ENCODE measurements around the gene CAMK2G.
"Not testable (repeated sequence)": the region's sequence is repeated elsewhere in the genome, so short reads cannot be mapped to it uniquely, and the experiment has no call there.

CAMK2G gene

GRCh38 chr10:73838008-73838567 lies 36.3 kb downstream of the CAMK2G start:
- DNase-seq, result no peak

DNA sequence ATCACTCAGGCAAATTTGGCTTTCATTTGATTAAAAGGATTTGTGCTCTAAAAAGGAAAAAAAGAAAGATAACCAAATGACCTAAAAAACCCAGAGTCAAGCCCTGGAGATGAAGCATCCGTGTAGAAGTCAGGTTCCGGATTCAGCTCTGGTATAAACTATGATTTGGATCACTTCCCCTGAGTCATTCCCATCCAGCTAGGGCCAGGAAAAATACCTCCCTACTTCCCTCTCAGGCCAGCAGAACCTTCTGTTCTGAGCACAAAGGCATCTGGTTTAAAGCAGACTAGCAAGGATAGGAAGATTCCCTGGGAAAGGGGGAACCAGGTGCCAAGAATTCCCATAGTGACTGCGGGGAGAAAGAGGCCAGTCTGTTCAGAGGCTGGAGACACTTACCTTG lies 37.3 kb downstream of the CAMK2G start:
- DNase-seq, result no peak

- no peak for DNase-seq
These were observed 37.9 kb downstream of the CAMK2G start for GRCh38 chr10:73836427-73836980.

GRCh38 chr10:73829090-73829489 lies 45.3 kb downstream of the CAMK2G start:
- DNase-seq, result not testable (repeated sequence)

GRCh38 chr10:73828161-73828560 lies 46.2 kb downstream of the CAMK2G start:
- DNase-seq, result no peak

GRCh38 chr10:73827346-73828089 lies 46.8 kb downstream of the CAMK2G start:
- no peak for DNase-seq

DNA sequence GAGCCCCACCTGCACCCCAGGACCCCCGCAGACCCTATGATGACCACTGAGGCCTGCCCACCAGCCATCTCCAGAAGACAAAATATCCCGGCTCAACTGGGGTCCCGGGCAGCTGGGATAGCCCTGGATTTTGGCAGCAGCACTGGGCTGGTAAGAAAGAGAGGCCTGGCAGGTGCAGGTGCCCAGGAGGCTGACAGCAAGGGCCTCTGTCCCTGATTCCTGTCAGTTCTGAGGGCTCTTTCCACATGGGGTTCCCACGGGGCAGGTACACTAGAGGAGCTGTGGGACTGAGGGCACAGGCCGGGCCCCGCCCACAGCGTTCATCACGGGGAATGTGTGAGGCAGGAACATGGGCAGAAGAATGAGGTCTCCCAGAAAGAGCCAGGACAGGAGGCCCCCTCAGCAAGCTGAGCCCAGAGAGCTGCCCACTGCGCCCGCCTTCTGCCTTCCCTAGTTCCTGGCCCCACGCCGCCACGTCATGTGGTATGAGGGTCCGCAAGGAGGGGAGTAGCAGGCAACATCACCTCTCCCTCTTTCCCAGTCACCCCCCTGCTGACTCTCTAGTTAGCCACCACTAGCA lies 50.1 kb downstream of the CAMK2G start:
- DNase-seq, result no peak

- DNase-seq, result no peak
These were observed 51.0 kb downstream of the CAMK2G start for GRCh38 chr10:73823391-73823790.

DNA sequence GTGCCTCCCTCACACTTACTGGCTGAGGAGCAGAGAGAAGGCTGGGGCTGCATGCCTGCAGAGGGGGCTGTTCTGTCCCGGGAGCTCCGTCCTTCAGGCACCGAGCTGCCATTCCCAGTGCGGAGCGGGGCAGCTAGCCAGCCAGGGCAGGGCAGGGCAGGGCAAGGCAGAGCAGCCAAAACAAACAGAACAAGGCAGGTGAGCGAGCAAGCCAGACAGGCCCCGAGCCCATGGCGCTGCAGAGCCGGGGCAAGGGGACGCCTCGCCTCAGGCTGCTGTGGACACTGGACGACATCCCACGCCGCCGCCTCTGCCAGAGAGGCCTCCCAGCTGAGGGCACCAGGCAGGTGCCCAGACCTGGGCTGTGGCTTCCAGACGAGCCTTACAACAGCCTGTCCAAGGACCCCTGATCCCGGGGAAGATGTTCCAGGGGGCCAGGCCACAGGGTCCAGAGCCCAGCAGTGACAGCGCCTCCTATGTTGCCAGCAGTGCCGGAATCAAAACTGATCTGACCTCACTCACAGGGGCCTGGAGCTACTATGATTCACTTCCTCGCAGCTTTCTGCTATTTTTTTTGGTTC lies 54.8 kb downstream of the CAMK2G start:
- no peak for DNase-seq

DNA sequence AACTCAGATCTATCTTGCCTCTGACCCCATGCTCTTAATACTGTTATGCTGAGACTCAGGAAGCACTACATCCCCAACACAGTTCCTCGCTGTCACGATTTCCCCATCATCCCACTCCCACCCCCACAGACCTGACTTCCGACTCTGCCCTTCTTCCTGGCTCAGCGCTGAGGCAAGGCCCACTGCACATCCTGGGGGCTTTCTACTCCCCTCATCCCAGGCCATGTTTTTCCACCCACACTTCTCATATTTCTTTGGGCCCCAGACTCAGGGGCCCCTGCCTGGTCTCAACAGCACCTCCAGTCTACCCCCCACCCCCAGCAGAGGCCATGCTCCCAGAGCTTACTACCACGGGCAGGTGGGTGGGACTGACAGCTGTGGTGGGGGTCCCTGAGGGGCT lies 55.3 kb downstream of the CAMK2G start:
- no peak for DNase-seq

DNA sequence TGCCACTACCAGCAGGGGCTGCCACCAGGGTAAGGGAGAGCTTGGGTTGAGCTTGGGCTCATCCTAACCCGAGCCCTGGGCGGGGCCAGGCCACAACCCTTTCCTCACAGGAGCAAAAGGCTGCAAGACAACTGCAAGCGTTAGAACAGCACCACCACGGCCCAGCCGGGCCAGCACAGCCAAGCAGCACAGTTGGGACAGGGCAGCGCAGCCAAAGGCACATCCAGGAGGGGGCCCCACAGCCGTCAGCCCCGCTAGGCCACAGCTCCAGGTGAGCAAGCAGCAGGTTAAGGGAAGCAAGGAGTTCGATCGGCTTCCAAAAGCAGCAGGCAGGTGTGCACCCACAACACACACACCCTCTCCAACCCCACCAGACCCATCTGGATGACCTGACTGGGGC lies 56.0 kb downstream of the CAMK2G start:
- no peak for DNase-seq

DNA sequence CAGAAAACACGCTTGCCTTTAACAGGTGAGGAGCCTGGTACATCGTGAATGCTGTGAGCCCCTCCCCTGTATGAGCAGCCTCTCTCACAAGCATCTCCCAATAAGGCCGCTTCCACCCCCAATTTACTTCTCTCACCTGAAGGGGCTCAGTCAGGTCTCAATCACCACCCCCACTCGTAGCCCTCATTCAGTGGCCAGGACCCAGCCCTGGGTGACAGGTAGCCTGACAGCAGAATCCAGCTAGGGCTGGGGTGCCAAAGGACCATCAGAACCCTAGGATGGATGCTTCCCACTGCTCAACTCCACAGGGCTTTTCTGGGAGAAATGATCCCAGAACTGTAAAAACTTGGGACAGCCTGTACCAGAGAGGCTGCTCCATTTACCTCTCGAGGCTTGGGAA lies 56.5 kb downstream of the CAMK2G start:
- no peak for DNase-seq

DNA sequence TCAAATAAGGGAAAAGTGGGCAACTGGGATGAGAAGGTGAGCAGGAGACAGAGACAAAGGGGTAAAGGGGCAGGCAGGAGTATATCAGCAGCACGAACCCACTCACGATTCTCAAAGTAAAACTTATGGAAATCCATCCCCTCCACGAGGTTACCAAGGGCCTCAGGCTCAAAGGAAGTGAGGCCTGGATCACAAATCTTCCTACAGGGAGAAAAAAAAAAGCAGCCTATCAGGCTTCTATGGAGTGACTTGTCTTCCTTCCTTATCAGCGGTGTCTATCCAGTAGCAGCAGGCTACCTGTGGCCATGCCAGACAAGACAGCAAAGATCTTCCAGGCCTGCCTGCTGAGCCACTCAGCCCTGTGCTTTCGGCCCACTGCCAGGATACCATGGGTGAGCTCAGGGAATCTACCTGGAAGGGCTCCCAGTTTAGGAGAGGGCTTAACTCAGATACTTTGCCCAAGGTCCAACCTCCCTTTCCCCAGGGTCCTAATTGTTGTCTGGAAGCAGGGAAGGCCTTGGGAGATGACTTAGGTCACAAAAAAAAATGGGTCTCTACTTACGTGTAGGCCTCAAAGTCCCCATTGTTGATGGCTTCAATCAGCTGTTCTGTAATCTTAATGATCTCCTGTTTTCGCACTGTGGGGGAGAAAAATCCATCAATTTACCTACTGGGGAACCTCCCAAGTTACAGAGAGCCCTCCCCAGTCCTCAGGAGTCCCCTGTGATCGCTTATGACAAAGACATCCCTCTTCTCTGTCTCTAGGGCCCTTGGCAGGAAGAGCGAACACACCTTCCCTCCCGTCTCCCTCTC lies 57.2 kb downstream of the CAMK2G start:
- no peak for DNase-seq

DNA sequence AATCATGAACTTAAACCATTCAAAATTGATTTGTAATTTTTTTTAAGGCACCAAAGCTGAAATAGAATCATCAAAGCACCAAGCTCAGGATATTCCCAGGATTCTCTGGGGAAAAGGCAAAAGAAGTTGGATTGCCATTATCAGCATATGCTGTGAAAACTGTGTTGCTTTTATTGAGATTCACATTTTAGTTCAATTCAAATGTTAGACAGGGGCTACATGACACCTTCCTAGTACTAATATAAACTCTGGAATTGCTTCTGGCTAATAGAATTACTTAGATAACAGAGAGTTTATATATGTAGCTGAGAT lies 58.7 kb downstream of the CAMK2G start:
- no peak for DNase-seq

GRCh38 chr10:73814896-73815718 lies 59.2 kb downstream of the CAMK2G start:
- no peak for DNase-seq

DNA sequence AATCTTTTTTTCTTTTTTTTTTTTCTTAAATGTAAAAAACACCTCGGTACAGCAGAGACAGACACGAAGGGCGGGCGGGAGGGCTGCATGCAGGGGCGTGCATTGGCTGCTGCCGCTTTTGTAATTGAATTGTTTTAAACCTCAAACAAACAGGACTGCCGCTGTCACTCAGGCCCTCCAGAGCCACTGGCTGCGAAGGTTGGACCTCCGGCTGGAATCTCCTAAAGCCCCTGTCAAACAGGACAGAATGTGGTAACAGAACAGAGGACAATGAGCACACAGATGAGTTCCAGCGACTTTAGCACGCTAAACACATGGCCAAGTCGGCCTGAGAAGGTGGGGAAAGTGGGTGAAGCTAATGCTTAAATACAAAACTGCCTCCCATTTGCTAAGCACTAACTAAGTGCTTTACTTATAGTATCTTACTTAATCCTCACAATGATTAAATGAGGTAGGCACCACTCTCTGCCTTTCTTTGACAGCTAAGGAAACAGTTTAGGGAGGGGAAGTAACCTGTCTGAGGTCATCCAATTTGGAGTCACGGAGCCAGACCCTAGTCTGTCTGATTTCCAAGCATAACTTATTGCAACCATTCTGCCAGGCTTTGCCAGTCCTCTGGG lies 60.0 kb downstream of the CAMK2G start:
- DNase-seq, result no peak

- DNase-seq, result no peak
These were observed 61.0 kb downstream of the CAMK2G start for GRCh38 chr10:73813333-73813732.

DNA sequence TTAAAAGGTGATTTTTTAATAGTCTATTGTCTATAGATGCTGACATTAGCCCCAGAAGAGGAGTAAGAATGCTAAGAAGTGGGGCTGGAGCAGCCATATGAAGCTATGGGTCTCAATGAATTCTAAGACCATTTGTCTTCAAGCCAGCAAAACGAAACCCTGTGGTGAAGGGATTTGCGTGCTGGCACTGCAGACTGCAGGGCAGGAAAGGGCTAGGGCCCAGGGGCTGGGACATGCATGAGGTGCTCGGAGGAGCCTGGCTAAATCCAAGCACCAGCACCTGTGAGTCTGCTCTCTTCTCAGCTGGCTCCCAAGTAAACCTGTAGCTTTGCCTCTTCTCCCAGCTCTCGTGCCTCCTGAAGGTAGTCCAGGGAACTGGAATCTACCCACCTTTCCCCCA lies 61.7 kb downstream of the CAMK2G start:
- no peak for DNase-seq

- no peak for DNase-seq
These were observed 63.5 kb downstream of the CAMK2G start for GRCh38 chr10:73810735-73811465.

DNA sequence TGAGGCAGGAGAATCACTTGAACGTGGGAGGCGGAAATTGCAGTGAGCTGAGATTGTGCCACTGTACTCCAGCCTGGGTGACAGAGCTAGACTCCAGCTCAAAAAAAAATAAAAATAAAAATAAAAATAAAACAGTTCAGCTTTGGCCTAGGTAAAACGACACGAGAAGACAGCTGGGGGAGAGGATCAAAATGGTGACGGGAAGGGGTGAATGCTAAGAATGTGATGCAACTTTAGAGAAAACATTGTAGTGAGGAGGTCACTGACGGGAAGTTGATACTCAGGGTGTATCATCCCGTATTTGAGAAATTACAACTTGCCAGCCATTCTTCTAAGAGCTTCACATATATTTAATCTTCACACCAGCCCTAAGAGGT lies 64.0 kb downstream of the CAMK2G start:
- no peak for DNase-seq
